GM23248 (cell line): ENCODE data around the gene GOLPH3L.
"Not testable (repeated sequence)": the region's sequence is repeated elsewhere in the genome, so short reads cannot be mapped to it uniquely, and the experiment has no call there.

Experiments
- EZH2 ChIP-seq: fragments of 200-600 bp; sonication (generic); IDR thresholded peaks from 2 replicates; pipeline ENCODE4 v1.6.1; 2018; ENCODE audit warnings: antibody characterized with exemption, mild to moderate bottlenecking; ENCODE audit not compliant: insufficient read depth, poor library complexity, severe bottlenecking
- EZH2phosphoT487 ChIP-seq: fragments of 200-600 bp; sonication (generic); IDR thresholded peaks from 2 replicates; pipeline ENCODE4 v1.6.1; 2018; ENCODE audit warnings: antibody characterized with exemption, moderate library complexity, mild to moderate bottlenecking, low read depth; ENCODE audit not compliant: insufficient read depth

GRCh38 chr1:150624546-150624945 is 72.4 kb downstream of the GOLPH3L start:
- TF ChIP-seq EZH2, EZH2phosphoT487: not testable (repeated sequence)
